A549 treated with AZD9567 at 1 μM for 4 hours (cell line): ENCODE data around the gene TIMP4. TPM values are rescaled to one million over a fixed set of nuclear protein-coding genes. Genes with fewer than 3 reads are reported as not detected.

ENCODE experiments used
- total RNA-seq: library from RNA; stranded (reverse); fragments of 200-300 nt; extraction: Qiagen RNA extraction; gene quantifications from 5 replicates; pipeline ENCODE4 v1.2.3, GENCODE V29; 2022; ENCODE audit not compliant: insufficient read depth

Gene TIMP4
- total RNA-seq = 10.0 to 15.8 TPM (median 11.6 TPM) in 5 replicates

GRCh38 chr3:12158387-12159226 lies at the start of gene TIMP4:
Gene TIMP4 (minus strand): TSS chr3:12158912. CDS start chr3:12158840, 72 bp downstream.

Other genes starting within 250 kb of the TIMP4 start
- 0.09 to 0.29 TPM (median 0.18 TPM) in 4 of 5 replicates, not detected in the other for gene SYN2, start 154.5 kb downstream of the TIMP4 start, total RNA-seq
- gene PPARG, start 130.2 kb upstream of the TIMP4 start, total RNA-seq = 29.1 to 37.8 TPM (median 36.2 TPM) in 5 replicates